Liver (tissue), 3 donors: ENCODE measurements around the gene HIVEP2.

Experiments used
- FOXA1 ChIP-seq: IDR thresholded peaks from 2 replicates; pipeline ENCODE4 v1.6.1; 2016; ENCODE audit warnings: antibody characterized with exemption
- GABPA ChIP-seq, 2 donors: IDR thresholded peaks in 1 of 2; conservative IDR thresholded peaks in 1 of 2; 2 replicates each; pipeline ENCODE4 v1.6.1; 2016; ENCODE audit warnings: antibody characterized with exemption in 2 of 2, mild to moderate bottlenecking in 1 of 2, moderate library complexity in 1 of 2
- RAD21 ChIP-seq, 2 donors: IDR thresholded peaks; 2 replicates each; pipeline ENCODE4 v1.6.1; 2016; ENCODE audit warnings: antibody characterized with exemption in 2 of 2, mild to moderate bottlenecking in 2 of 2
- SP1 ChIP-seq: IDR thresholded peaks from 2 replicates; pipeline ENCODE4 v1.6.1; 2018; ENCODE audit warnings: antibody characterized with exemption, mild to moderate bottlenecking
- TAF1 ChIP-seq: conservative IDR thresholded peaks from 2 replicates; pipeline ENCODE4 v1.6.1; 2016; ENCODE audit warnings: antibody characterized with exemption, mild to moderate bottlenecking
- YY1 ChIP-seq: IDR thresholded peaks from 2 replicates; pipeline ENCODE4 v1.6.1; 2016; ENCODE audit warnings: antibody characterized with exemption, mild to moderate bottlenecking
- TF ChIP-seq, protein P1 (sequence below): fragments of 150-350 bp; IDR thresholded peaks from 2 replicates; pipeline ENCODE4 v1.5.1; 2017; ENCODE audit warnings: improper control_type of control experiment, low read depth, low read length; ENCODE audit not compliant: missing input control
- TF ChIP-seq, protein P2 (sequence below): IDR thresholded peaks from 2 replicates; pipeline ENCODE4 v1.6.1; 2016; ENCODE audit warnings: antibody characterized with exemption
- TF ChIP-seq, protein P3 (sequence below): IDR thresholded peaks from 2 replicates; pipeline ENCODE4 v1.6.1; 2016; ENCODE audit warnings: antibody characterized with exemption
- TF ChIP-seq, protein P4 (sequence below): IDR thresholded peaks from 2 replicates; pipeline ENCODE4 v1.6.1; 2016; ENCODE audit warnings: antibody characterized with exemption
- TF ChIP-seq, protein P5 (sequence below): IDR thresholded peaks from 2 replicates; pipeline ENCODE4 v1.6.1; 2016; ENCODE audit warnings: antibody characterized with exemption, mild to moderate bottlenecking
- donor health status: healthy.
- donor health status: healthy.

DNA sequence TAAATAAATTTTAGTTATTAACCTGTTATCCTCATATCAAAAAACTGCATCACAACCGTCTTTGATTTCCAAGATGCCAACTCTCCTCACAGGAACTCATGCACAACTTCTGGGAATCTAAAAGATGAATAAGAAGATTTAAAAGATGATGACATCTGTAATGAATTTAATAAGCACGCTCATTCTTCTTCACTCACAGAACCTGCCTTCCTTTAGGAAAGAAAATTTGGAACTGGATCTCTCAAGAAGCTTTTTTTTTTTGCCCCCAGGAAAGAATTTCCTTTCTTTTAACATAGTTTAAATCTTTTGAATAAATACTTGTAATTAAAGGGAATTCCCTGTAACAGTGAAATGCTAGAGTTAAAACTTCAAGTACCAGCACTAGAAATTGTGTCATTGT, 161.5 kb downstream of the HIVEP2 start:
- TF ChIP-seq, protein P1, sequence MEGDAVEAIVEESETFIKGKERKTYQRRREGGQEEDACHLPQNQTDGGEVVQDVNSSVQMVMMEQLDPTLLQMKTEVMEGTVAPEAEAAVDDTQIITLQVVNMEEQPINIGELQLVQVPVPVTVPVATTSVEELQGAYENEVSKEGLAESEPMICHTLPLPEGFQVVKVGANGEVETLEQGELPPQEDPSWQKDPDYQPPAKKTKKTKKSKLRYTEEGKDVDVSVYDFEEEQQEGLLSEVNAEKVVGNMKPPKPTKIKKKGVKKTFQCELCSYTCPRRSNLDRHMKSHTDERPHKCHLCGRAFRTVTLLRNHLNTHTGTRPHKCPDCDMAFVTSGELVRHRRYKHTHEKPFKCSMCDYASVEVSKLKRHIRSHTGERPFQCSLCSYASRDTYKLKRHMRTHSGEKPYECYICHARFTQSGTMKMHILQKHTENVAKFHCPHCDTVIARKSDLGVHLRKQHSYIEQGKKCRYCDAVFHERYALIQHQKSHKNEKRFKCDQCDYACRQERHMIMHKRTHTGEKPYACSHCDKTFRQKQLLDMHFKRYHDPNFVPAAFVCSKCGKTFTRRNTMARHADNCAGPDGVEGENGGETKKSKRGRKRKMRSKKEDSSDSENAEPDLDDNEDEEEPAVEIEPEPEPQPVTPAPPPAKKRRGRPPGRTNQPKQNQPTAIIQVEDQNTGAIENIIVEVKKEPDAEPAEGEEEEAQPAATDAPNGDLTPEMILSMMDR: no peak
- TF ChIP-seq TAF1: no peak
- TF ChIP-seq, protein P2, sequence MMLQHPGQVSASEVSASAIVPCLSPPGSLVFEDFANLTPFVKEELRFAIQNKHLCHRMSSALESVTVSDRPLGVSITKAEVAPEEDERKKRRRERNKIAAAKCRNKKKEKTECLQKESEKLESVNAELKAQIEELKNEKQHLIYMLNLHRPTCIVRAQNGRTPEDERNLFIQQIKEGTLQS: no peak
- TF ChIP-seq, protein P3, sequence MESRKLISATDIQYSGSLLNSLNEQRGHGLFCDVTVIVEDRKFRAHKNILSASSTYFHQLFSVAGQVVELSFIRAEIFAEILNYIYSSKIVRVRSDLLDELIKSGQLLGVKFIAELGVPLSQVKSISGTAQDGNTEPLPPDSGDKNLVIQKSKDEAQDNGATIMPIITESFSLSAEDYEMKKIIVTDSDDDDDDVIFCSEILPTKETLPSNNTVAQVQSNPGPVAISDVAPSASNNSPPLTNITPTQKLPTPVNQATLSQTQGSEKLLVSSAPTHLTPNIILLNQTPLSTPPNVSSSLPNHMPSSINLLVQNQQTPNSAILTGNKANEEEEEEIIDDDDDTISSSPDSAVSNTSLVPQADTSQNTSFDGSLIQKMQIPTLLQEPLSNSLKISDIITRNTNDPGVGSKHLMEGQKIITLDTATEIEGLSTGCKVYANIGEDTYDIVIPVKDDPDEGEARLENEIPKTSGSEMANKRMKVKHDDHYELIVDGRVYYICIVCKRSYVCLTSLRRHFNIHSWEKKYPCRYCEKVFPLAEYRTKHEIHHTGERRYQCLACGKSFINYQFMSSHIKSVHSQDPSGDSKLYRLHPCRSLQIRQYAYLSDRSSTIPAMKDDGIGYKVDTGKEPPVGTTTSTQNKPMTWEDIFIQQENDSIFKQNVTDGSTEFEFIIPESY: no peak
- no peak for TF ChIP-seq FOXA1
- TF ChIP-seq GABPA (IDR thresholded peaks at IDR 0.05 in 1 of 2, conservative IDR thresholded peaks at IDR 0.05 in 1 of 2): no peak
- TF ChIP-seq, protein P4, sequence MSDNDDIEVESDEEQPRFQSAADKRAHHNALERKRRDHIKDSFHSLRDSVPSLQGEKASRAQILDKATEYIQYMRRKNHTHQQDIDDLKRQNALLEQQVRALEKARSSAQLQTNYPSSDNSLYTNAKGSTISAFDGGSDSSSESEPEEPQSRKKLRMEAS: no peak
- no peak for TF ChIP-seq RAD21 (IDR thresholded peaks at IDR 0.05)
- no peak for TF ChIP-seq YY1
- TF ChIP-seq, protein P5, sequence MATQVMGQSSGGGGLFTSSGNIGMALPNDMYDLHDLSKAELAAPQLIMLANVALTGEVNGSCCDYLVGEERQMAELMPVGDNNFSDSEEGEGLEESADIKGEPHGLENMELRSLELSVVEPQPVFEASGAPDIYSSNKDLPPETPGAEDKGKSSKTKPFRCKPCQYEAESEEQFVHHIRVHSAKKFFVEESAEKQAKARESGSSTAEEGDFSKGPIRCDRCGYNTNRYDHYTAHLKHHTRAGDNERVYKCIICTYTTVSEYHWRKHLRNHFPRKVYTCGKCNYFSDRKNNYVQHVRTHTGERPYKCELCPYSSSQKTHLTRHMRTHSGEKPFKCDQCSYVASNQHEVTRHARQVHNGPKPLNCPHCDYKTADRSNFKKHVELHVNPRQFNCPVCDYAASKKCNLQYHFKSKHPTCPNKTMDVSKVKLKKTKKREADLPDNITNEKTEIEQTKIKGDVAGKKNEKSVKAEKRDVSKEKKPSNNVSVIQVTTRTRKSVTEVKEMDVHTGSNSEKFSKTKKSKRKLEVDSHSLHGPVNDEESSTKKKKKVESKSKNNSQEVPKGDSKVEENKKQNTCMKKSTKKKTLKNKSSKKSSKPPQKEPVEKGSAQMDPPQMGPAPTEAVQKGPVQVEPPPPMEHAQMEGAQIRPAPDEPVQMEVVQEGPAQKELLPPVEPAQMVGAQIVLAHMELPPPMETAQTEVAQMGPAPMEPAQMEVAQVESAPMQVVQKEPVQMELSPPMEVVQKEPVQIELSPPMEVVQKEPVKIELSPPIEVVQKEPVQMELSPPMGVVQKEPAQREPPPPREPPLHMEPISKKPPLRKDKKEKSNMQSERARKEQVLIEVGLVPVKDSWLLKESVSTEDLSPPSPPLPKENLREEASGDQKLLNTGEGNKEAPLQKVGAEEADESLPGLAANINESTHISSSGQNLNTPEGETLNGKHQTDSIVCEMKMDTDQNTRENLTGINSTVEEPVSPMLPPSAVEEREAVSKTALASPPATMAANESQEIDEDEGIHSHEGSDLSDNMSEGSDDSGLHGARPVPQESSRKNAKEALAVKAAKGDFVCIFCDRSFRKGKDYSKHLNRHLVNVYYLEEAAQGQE: no peak
- no peak for TF ChIP-seq SP1
